Psoas muscle (tissue), 8 donors: Measurements from ENCODE around the gene HMX1. TPM values are rescaled to one million over a fixed set of nuclear protein-coding genes. Genes with fewer than 3 reads are reported as not detected.

ENCODE experiments used
- ATAC-seq, 4 donors: fragments of 200-7000 bp; cut with Tn5 transposase; one replicate each; pipeline ENCODE4 v1.9.1; 2020; ENCODE audit warnings: moderate library complexity in 3 of 4, mild to moderate bottlenecking in 2 of 4
- DNase-seq, 2 donors: peaks; one replicate each; pipeline ENCODE4 v3.0.0-alpha.2; 2020
- H3K27ac ChIP-seq: fragments of 200-600 bp; one replicate; pipeline ENCODE4 v1.8.0; 2022
- H3K27me3 ChIP-seq, 3 donors: fragments of 200-600 bp in 1 of 3; one replicate each; pipeline versions ENCODE4 v1.6.1 to v1.8.0; 2013 to 2022; ENCODE audit warnings: low read length in 2 of 3, mild to moderate bottlenecking in 2 of 3, moderate library complexity in 1 of 3; ENCODE audit not compliant: insufficient read depth in 3 of 3
- H3K36me3 ChIP-seq, 2 donors: fragments of 200-600 bp in 1 of 2; one replicate each; pipeline versions ENCODE4 v1.6.1 to v1.8.0; 2013 to 2022; ENCODE audit warnings: low read depth in 1 of 2, mild to moderate bottlenecking in 1 of 2, moderate library complexity in 1 of 2; ENCODE audit not compliant: insufficient read depth in 1 of 2
- H3K4me1 ChIP-seq: fragments of 200-600 bp; one replicate; pipeline ENCODE4 v1.8.0; 2022
- H3K4me3 ChIP-seq: fragments of 200-600 bp; one replicate; pipeline ENCODE4 v1.8.0; 2022; ENCODE audit warnings: mild to moderate bottlenecking
- H3K9me3 ChIP-seq: fragments of 200-600 bp; one replicate; pipeline ENCODE4 v1.8.0; 2022
- WGBS, 3 donors: extraction: QIAGEN DNeasy Blood & Tissue Kit; methylation state at CpG; one replicate each; pipeline versions ENCODE4 v1.1.6 to v1.1.7; 2013; 5-methylcytosine and 5-hydroxymethylcytosine counted together
- intact Hi-C, 2 donors: fragments of 100-400 bp; cut with DNase I; formaldehyde crosslinking; loops; one replicate each; pipeline versions ENCODE4 v1.11.0 to v1.14.2; 2022
- polyA plus RNA-seq, 3 donors: library from polyadenylated mRNA; stranded (reverse); fragments of 200-250 nt; gene quantifications; one replicate each; pipeline ENCODE4 v1.2.3, GENCODE V29; 2013
- total RNA-seq, 4 donors: library from RNA; stranded (reverse); fragmentation: NEBNext Ultra II Directional in 2 of 4; extraction: Animal tissue kit (Norgen Biotek cat#: 25700) in 2 of 4; gene quantifications; one replicate each; pipeline versions ENCODE4 v1.2.1 to v1.2.4, GENCODE V29; 2021 to 2023
- TF ChIP-seq, protein P1 (sequence below): fragments of 200-600 bp; IDR thresholded peaks from one replicate; pipeline ENCODE4 v1.8.0; 2022; ENCODE audit warnings: antibody characterized with exemption
- donor health status: healthy with polysubstance abuse.
- donor health status: DM: no; HTN: no; CAD: no; lungs with moderate emphysema.
- donor health status: Bipolar disorder and iron deficiency.
- donor health status: healthy.
- donor health status: DM: yes; HTN: yes; CAD: no.
- donor health status: DM: no; HTN: no; CAD: no.
- donor health status: DM: no; HTN: no; CAD: no.
- donor health status: DM: yes; HTN: yes; CAD: no.

The HMX1 gene
- total and polyA plus RNA-seq, 7 donors = not detected

- TF ChIP-seq, protein P1, sequence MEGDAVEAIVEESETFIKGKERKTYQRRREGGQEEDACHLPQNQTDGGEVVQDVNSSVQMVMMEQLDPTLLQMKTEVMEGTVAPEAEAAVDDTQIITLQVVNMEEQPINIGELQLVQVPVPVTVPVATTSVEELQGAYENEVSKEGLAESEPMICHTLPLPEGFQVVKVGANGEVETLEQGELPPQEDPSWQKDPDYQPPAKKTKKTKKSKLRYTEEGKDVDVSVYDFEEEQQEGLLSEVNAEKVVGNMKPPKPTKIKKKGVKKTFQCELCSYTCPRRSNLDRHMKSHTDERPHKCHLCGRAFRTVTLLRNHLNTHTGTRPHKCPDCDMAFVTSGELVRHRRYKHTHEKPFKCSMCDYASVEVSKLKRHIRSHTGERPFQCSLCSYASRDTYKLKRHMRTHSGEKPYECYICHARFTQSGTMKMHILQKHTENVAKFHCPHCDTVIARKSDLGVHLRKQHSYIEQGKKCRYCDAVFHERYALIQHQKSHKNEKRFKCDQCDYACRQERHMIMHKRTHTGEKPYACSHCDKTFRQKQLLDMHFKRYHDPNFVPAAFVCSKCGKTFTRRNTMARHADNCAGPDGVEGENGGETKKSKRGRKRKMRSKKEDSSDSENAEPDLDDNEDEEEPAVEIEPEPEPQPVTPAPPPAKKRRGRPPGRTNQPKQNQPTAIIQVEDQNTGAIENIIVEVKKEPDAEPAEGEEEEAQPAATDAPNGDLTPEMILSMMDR = no peak
- no peak overlapping the region for H3K4me3 ChIP-seq
- no peaks in the 10 kb centered on the region for H3K4me1 ChIP-seq
- H3K27me3 ChIP-seq = peaks cover 0 to 6% (median 3%) of the 10 kb centered on the region in 3 donors
- intact Hi-C loops = no loop called here
- H3K9me3 ChIP-seq = peaks cover 4% of the 10 kb centered on the region
- no peak overlapping the region for H3K27ac ChIP-seq
- no peaks in the 10 kb centered on the region for H3K36me3 ChIP-seq
- DNase-seq = no peak
- 90 to 94% (median 93%) methylated on average over 3 of the region's 3 CpGs for WGBS, 3 donors
- no peak for ATAC-seq
Observed at GRCh38 chr4:8841678-8842268, 29.9 kb downstream of the HMX1 start.

DNA sequence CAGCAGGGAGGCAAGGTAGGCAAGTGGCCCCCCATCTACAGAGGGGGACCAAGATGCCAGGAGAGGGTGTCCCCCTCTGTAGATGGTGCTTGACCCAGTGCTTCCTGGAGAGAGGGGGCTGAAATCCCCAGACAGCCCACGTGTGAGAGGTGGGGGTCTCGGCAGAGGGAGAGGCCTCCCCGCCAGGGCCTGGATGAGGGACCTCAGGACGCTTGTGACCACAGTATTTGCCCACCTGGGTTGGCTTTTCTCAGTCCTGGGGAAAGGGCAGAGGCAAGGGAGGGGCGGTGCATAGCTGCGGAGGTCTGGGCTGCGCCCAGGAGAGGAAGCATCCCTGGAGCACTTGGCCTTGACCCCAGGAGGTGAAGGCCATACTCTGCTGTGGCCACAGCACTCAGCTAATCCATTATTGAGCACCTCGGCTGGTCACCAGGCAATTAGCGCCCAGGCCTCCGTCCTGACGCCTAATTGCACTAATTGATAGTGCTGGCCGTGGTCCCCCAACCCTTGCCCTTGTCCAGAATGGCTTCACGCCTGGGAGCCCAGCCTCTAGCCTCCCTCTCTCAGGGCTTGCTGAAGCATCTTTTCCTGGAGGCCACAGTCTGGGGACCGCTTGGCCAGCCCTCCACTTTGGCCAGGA lies 30.7 kb downstream of the HMX1 start:
- no peaks in the 10 kb centered on the region for H3K36me3 ChIP-seq
- DNase-seq = peak in 1 of 2 donors; percentile 31
- H3K27me3 ChIP-seq = peaks cover 0 to 5% (median 2%) of the 10 kb centered on the region in 3 donors
- peaks cover 4% of the 10 kb centered on the region for H3K9me3 ChIP-seq
- no peak overlapping the region for H3K27ac ChIP-seq
- intact Hi-C loops = no loop called here
- WGBS, 3 donors = 70 to 74% (median 70%) methylated on average over 14 of the region's 14 CpGs
- H3K4me3 ChIP-seq = no peak overlapping the region
- TF ChIP-seq, protein P1 = no peak
- no peak for ATAC-seq
- no peaks in the 10 kb centered on the region for H3K4me1 ChIP-seq

- no peaks in the 10 kb centered on the region for H3K4me1 ChIP-seq
- peaks cover 4% of the 10 kb centered on the region for H3K9me3 ChIP-seq
- WGBS, 3 donors = 57 to 71% (median 69%) methylated on average over 10 of the region's 10 CpGs
- DNase-seq (peak in 1 of 2 donors; percentile 15), ATAC-seq (no peak)
- H3K36me3 ChIP-seq = no peaks in the 10 kb centered on the region
- TF ChIP-seq, protein P1 = no peak
- no peak overlapping the region for H3K4me3 ChIP-seq
- no peak overlapping the region for H3K27ac ChIP-seq
- intact Hi-C loops = no loop called here
- peaks cover 0 to 11% (median 4%) of the 10 kb centered on the region in 3 donors for H3K27me3 ChIP-seq
Observed at GRCh38 chr4:8840006-8840793, 31.4 kb downstream of the HMX1 start.

GRCh38 chr4:8838961-8839431 lies 32.6 kb downstream of the HMX1 start:
- no peak overlapping the region for H3K4me3 ChIP-seq
- intact Hi-C loops = no loop called here
- peaks cover 4% of the 10 kb centered on the region for H3K9me3 ChIP-seq
- 78 to 82% (median 79%) methylated on average over 22 of the region's 22 CpGs for WGBS, 3 donors
- H3K27ac ChIP-seq = no peak overlapping the region
- ATAC-seq (no peak), DNase-seq (peak in 1 of 2 donors; percentile 21)
- H3K4me1 ChIP-seq = no peaks in the 10 kb centered on the region
- H3K36me3 ChIP-seq = no peaks in the 10 kb centered on the region
- TF ChIP-seq, protein P1 = no peak
- H3K27me3 ChIP-seq = peaks cover 0 to 11% (median 2%) of the 10 kb centered on the region in 3 donors
